Measurements from ENCODE around the gene RASSF1.

RASSF1 gene

GRCh38 chr3:50340448-50341329 lies at the start of gene RASSF1:
TSS of gene RASSF1 (minus strand) at chr3:50340836. CDS start at chr3:50340805, 31 bp downstream.
- DNase-seq (ENCODE audit: low spot score in 2 of 2) (peak; percentile 63 to 92), ATAC-seq (peak; percentile 52)
- Mint-ChIP-seq H3K27ac (peak within 1 kb of the TSS; percentile 96), H3K9me3 (no peaks in the 10 kb centered on the region), H3K4me1 (peaks cover 62% of the 10 kb centered on the region), H3K36me3 (peaks cover 48% of the 10 kb centered on the region), H3K4me3 (peak within 1 kb of the TSS; percentile 93)

- Mint-ChIP-seq H3K4me1 (peaks cover 19% of the 10 kb centered on the region), H3K36me3 (no peaks in the 10 kb centered on the region), H3K27ac (no peak overlapping the region), H3K4me3 (no peak overlapping the region), H3K9me3 (no peaks in the 10 kb centered on the region)
- ATAC-seq (no peak), DNase-seq (ENCODE audit: low spot score in 2 of 2) (no peak)
Observed at GRCh38 chr3:50389414-50389767, 48.8 kb upstream of the RASSF1 start.

GRCh38 chr3:50388720-50389413 lies 48.2 kb upstream of the RASSF1 start:
- no peak overlapping the region for H3K27ac Mint-ChIP-seq
- no peak overlapping the region for H3K4me3 Mint-ChIP-seq
- no peak for ATAC-seq
- peaks cover 19% of the 10 kb centered on the region for H3K4me1 Mint-ChIP-seq
- H3K9me3 Mint-ChIP-seq, result no peaks in the 10 kb centered on the region
- no peak for DNase-seq (ENCODE audit: low spot score in 2 of 2)
- no peaks in the 10 kb centered on the region for H3K36me3 Mint-ChIP-seq

GRCh38 chr3:50388016-50388719 lies 47.5 kb upstream of the RASSF1 start:
- no peaks in the 10 kb centered on the region for H3K36me3 Mint-ChIP-seq

GRCh38 chr3:50385754-50386153 lies 45.1 kb upstream of the RASSF1 start:
- no peaks in the 10 kb centered on the region for H3K36me3 Mint-ChIP-seq
- H3K4me3 Mint-ChIP-seq, result no peak overlapping the region
- no peak for ATAC-seq
- H3K4me1 Mint-ChIP-seq, result no peaks in the 10 kb centered on the region
- no peak overlapping the region for H3K27ac Mint-ChIP-seq
- DNase-seq (ENCODE audit: low spot score in 2 of 2), result no peak
- H3K9me3 Mint-ChIP-seq, result no peaks in the 10 kb centered on the region

More at GRCh38 chr3:50388016-50388719, 47.5 kb upstream of the RASSF1 start:
- Mint-ChIP-seq H3K27ac (no peak overlapping the region), H3K4me3 (no peak overlapping the region), H3K4me1 (peaks cover 18% of the 10 kb centered on the region), H3K9me3 (no peaks in the 10 kb centered on the region)
- ATAC-seq (no peak), DNase-seq (ENCODE audit: low spot score in 2 of 2) (no peak)

DNA sequence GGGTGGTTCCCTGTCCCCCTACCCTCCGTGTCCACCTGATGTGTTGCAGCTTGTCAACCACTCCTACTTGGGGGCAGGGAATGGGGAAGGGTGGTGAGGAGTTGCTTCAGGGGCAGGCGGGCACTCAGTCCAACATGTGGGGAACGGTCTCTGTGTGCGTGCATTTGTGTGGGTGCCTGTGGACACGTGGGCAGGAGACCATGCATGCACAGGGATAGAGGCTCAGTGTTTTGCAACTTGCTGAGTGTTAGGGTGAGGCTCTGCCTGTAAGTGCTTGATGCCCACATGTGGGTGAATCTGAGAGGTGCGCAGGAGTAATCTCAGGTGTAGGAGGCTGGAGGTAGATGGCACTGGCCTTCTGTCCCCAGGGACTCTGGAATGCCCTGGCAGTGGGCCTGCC lies 43.1 kb upstream of the RASSF1 start:
- Mint-ChIP-seq H3K9me3 (no peaks in the 10 kb centered on the region), H3K27ac (peak overlapping the region; percentile 9), H3K36me3 (no peaks in the 10 kb centered on the region), H3K4me1 (no peaks in the 10 kb centered on the region), H3K4me3 (no peak overlapping the region)
- ATAC-seq, result no peak
- no peak for DNase-seq (ENCODE audit: low spot score in 2 of 2)

GRCh38 chr3:50382722-50383121 lies 42.1 kb upstream of the RASSF1 start:
- Mint-ChIP-seq H3K4me3 (no peak overlapping the region), H3K9me3 (no peaks in the 10 kb centered on the region)
- no peak for ATAC-seq

DNA sequence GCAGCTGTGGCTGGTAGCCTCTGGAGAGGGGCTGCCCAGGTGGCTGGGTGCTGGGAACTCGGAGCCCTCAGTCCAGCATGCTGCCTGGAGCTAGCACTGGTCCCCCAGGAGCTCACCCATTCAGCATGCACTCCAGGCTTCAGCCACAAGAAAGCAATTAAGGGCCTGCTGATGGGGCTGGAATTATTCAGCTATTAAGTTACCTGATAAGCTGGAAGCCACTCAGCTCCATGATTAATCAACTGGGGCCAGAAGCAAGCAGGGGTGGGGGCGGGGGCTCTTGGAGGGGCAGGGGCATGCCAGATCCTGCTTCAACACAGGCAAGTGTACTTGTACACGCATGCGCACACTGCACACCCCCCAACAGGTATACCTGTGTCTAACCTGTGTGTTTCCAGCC lies 40.7 kb upstream of the RASSF1 start:
- Mint-ChIP-seq H3K4me1 (peaks cover 7% of the 10 kb centered on the region), H3K9me3 (no peaks in the 10 kb centered on the region), H3K27ac (peak overlapping the region; percentile 72), H3K4me3 (no peak overlapping the region), H3K36me3 (peaks cover 7% of the 10 kb centered on the region)
- DNase-seq (ENCODE audit: low spot score in 2 of 2) (no peak), ATAC-seq (no peak)

More at GRCh38 chr3:50382722-50383121, 42.1 kb upstream of the RASSF1 start:
- peaks cover 7% of the 10 kb centered on the region for H3K36me3 Mint-ChIP-seq
- no peak for DNase-seq (ENCODE audit: low spot score in 2 of 2)
- peaks cover 7% of the 10 kb centered on the region for H3K4me1 Mint-ChIP-seq
- no peak overlapping the region for H3K27ac Mint-ChIP-seq

DNA sequence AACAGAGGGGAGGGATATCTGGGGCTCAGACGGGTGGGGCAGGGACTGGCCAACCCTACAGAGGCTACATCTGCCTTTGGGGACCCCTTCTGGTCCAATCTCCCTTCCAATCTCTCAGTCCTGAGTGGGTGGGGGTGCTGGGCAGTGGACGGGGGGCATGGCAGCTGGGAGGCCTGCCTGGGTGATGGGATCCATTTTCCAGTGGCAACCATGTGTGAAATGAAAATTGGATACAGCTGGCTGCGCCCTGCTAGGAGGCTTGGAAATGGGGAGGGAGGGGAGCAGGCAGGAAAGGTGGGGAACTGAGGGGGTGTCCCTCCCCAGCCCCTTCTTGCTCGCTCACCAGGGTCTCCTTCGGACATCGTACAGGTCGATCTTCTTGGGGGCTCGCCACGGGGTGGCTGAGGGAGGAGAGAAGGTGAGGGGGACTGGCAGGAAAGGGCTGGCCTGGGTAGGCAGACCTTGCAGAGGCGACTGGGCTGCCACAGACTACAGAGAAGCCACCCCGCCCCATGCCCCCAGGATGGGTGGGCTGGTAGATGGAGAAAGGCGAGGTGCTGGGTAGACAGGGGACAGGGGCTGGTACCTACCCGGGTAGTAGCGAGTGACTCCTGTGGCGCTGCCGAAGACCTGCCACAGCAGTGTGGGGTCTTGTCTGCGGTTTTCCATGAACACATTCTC lies 39.9 kb upstream of the RASSF1 start:
- Mint-ChIP-seq H3K36me3 (peaks cover 7% of the 10 kb centered on the region), H3K4me1 (peaks cover 7% of the 10 kb centered on the region), H3K27ac (peak overlapping the region; percentile 72), H3K4me3 (no peak overlapping the region), H3K9me3 (no peaks in the 10 kb centered on the region)
- ATAC-seq (no peak), DNase-seq (ENCODE audit: low spot score in 2 of 2) (no peak)

DNA sequence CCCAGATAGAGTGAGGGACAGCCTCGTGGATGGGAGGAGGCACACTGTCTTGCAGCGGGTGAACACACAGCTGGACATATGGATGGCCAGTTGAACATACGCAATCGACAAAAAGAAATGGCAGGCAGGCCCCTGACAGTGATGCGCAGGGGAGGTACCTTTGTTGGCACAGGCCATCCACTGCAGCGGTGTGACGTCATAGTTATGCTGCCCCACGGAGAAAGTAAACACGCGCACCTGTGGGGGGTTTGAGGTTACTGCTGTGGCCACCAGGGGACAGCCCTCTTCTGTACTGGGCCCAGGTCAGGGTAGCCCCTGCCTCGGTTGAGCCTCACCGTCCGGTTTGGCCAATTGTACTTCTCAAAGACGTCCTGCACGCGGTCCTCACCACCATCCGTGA lies 38.1 kb upstream of the RASSF1 start:
- H3K4me3 Mint-ChIP-seq, result no peak overlapping the region
- peaks cover 7% of the 10 kb centered on the region for H3K36me3 Mint-ChIP-seq
- H3K9me3 Mint-ChIP-seq, result no peaks in the 10 kb centered on the region
- peak overlapping the region; percentile 57 for H3K27ac Mint-ChIP-seq
- no peak for DNase-seq (ENCODE audit: low spot score in 2 of 2)
- no peak for ATAC-seq
- H3K4me1 Mint-ChIP-seq, result peaks cover 8% of the 10 kb centered on the region

DNA sequence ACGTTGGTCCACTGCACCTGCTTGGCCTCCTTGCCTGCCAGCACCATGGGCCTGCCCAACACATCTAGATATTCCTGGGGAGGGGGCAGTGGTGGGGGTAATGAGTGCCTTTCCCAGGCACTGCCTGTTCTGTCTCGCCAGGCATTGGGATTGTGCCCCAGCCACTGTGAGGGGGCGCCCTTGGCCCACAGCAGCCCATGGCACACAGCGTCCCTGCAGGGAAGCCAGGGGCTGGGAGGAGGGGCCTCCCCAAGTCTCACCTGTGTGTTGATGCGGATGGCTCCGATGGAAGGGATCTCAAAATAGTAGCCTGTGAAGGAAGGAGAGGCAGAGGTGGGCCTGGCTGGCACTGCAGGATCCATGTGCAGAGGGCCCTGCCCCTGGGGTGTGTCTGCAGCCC lies 37.4 kb upstream of the RASSF1 start:
- DNase-seq (ENCODE audit: low spot score in 2 of 2), result no peak
- no peak for ATAC-seq

GRCh38 chr3:50375258-50375931 lies 34.8 kb upstream of the RASSF1 start:
- no peaks in the 10 kb centered on the region for H3K9me3 Mint-ChIP-seq
- H3K36me3 Mint-ChIP-seq, result peaks cover 7% of the 10 kb centered on the region
- ATAC-seq (peak; percentile 25), DNase-seq (ENCODE audit: low spot score in 2 of 2) (no peak)
- H3K4me1 Mint-ChIP-seq, result peaks cover 21% of the 10 kb centered on the region
- H3K27ac Mint-ChIP-seq, result no peak overlapping the region
- no peak overlapping the region for H3K4me3 Mint-ChIP-seq

More for the DNA sequence above, 37.4 kb upstream of the RASSF1 start:
- Mint-ChIP-seq H3K9me3 (no peaks in the 10 kb centered on the region), H3K4me3 (no peak overlapping the region), H3K4me1 (peaks cover 15% of the 10 kb centered on the region), H3K36me3 (peaks cover 7% of the 10 kb centered on the region), H3K27ac (peak overlapping the region; percentile 57)

GRCh38 chr3:50374363-50375257 lies 34.0 kb upstream of the RASSF1 start:
- ATAC-seq, result no peak
- H3K36me3 Mint-ChIP-seq, result peaks cover 7% of the 10 kb centered on the region
- DNase-seq (ENCODE audit: low spot score in 2 of 2), result no peak
- peaks cover 21% of the 10 kb centered on the region for H3K4me1 Mint-ChIP-seq
- no peak overlapping the region for H3K4me3 Mint-ChIP-seq
- no peaks in the 10 kb centered on the region for H3K9me3 Mint-ChIP-seq
- no peak overlapping the region for H3K27ac Mint-ChIP-seq

Data from stimulated activated effector memory CD8-positive, alpha-beta T cell treated with anti-CD3 and anti-CD28 coated beads, Interleukin-12 subunit alpha, Interleukin-12 subunit beta, amount 100 ng/mL, for 72 hours (primary cell).